OCI-M2 (cell line): ENCODE measurements around the gene LILRB4.
"Not testable (repeated sequence)": the region's sequence is repeated elsewhere in the genome, so short reads cannot be mapped to it uniquely, and the experiment has no call there.

ENCODE experiments used
- DNase-seq: peaks from one replicate; lab custom pipeline; 2025; ENCODE audit not compliant: unreplicated experiment; lab: John Stamatoyannopoulos, UW

The LILRB4 gene

DNA sequence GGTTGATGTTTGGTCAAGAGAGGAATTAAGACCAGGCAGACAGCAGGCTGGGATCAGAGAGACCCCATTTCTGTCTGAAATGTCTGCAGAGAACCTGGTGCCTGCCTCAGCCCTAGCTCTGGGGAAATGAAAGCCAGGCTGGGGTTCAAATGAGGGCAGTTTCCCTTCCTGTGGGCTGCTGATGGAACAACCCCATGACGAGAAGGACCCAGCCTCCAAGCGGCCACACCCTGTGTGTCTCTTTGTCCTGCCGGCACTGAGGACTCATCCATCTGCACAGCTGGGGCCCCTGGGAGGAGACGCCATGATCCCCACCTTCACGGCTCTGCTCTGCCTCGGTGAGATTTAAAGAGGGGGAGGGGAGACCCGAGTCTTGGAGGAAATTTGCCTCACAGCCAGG lies at the start of gene LILRB4:
LILRB4 (plus strand) TSS at position 256 of the 400 bp plus-strand sequence; CDS start at position 305, 49 bp downstream.
- DNase-seq: no peak

GRCh38 chr19:54614726-54615125 lies 48.1 kb upstream of the LILRB4 start:
- DNase-seq: no peak

GRCh38 chr19:54616057-54616456 lies 46.7 kb upstream of the LILRB4 start:
- DNase-seq: no peak

DNA sequence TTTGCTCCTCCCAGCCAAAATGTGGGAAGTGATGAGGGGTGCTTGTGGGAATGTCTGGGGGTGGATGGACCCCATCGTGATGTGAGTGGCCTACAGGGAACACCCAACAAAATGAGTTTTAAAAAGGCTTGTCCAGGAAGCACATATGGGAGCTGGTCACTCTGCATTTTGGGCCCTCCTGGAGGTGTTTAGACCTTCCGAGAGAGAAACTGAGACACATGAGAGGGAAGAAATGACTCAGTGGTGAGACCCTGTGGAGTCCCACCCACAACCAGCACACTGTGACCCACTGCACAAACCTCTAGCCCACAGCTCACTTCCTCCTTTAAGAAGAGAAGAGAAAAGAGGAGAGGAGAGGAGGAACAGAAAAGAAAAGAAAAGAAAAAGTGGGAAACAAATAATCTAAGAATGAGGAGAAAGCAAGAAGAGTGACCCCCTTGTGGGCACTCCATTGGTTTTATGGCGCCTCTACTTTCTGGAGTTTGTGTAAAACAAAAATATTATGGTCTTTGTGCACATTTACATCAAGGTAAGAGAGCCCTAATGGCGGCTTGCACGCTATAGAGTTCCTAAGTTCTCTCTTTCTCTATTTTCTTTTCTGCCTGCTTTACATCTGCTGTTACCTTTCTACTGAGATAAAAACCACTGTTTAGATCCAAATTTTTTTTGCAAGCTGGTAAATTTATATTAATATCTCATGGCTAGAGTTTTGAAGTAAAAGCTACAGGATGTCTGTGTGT lies 45.8 kb upstream of the LILRB4 start:
- DNase-seq: no peak

DNA sequence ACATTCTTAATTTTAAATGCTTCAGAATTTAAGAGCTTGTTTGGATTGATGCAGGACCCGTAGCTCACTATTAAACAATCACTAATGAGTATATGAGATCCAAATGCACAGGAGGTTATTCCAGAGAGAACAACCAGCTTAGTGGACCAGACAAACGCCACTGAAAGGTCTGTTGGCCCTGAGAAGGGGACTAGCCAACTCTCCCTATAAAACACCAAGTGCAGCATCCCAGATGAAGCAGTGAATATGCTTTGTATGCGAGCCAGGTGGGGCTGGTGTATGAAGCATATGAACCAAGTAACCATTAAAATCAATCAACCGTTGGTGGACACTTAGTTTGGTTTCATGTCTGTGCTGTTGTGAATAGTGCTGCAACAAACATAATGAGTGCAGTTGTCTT lies 42.3 kb upstream of the LILRB4 start:
- DNase-seq: no peak

DNA sequence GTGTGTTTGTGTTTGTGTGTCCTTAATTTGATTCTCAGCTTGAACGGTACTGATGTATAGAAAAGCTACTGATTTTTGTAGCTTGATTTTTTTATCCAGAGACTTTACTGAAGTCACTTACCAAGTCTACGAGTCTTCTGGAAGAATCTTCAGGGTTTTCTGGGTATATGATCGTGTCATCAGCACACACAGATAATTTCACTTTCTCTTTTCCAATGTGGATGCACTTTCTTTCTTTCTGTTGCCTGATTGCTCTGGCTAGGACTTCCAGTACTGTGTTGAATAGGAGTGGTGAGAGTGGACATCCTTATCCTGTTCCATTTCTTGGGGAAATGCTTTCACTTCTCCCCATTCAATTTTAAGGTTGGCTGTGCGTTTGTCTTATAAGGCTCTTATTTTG lies 40.4 kb upstream of the LILRB4 start:
- DNase-seq: no peak

- DNase-seq: not testable (repeated sequence)
Observed at GRCh38 chr19:54624234-54624633, 38.6 kb upstream of the LILRB4 start.

DNA sequence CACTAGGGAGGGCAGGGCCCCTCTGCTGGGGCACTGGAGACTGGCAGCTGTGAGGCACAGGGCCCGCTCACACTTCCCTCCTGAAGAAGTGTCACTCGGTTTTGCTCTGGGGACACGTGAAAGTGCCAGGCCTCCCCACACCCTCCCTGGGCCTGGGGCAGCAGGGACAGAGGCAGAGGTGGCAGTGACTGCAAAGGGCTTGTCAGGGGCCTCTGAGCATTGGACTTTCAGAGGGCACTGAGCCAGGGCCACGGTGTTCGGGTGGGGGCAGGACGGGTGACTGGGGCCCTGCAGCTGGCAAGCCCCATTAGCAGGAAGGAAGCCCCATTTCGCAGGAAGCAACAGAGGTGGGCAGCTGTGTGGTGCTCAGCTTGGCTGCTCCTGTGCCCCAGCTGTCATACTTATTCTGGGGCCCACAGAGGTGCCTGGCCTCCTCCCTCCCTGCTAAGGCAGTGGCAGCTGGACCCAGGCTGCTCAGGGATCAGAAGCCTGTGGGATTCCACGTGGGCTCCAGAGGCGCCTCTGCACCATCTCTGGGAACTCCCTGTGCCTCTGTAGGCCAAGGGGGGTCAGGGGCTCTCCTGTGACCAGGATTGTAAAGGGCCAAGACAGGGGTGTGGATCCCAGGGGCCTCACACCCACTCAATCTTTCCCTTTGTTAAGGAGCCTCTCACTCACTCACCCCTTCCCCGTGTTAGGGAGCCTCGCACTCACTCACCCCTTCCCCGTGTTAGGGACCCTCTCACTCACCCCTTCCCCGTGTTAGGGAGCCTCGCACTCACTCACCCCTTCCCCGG lies 37.7 kb upstream of the LILRB4 start:
- DNase-seq: not testable (repeated sequence)

DNA sequence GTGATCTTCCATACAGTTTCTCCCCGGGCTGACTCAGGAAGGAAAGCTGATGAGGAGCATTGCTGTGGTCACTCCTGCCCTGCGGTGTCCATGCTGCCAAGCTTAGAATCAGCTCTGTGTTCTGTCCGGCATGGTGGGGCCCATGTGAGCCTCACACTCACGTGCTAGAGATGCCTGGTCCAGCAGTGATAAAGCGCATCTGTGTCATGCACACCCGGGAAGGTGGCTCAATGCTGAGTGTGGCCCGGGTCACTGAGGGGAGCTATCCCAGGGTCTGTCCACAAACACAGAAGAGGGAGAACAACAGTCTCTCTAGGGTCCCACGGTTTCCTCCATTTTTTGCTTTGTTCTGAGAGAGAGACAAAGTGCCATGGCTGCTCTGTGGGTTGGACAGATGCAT lies 36.0 kb upstream of the LILRB4 start:
- no peak for DNase-seq

GRCh38 chr19:54627912-54628311 lies 34.9 kb upstream of the LILRB4 start:
- DNase-seq: not testable (repeated sequence)

GRCh38 chr19:54630262-54630661 lies 32.5 kb upstream of the LILRB4 start, which contains the start of gene LILRB1:
LILRB1 (plus strand) TSS chr19:54630484; CDS start chr19:54631074, 590 bp downstream.
- not testable (repeated sequence) for DNase-seq

DNA sequence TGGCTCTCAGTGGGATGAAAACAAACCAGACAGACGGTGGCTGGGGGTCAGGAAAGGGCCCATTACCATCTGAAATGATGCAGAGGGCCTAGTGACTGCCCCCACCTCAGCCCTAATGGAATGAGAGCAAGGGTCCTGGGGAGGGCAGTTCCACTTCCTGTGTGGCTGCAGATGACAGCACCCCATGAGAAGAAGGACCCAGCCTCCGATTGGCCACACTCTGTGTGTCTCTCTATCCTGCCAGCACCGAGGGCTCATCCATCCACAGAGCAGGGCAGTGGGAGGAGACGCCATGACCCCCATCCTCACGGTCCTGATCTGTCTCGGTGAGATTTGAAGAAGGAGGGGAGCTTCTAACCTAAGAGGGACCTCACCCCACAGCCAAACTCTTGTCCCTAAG lies 32.0 kb upstream of the LILRB4 start:
- DNase-seq: no peak

DNA sequence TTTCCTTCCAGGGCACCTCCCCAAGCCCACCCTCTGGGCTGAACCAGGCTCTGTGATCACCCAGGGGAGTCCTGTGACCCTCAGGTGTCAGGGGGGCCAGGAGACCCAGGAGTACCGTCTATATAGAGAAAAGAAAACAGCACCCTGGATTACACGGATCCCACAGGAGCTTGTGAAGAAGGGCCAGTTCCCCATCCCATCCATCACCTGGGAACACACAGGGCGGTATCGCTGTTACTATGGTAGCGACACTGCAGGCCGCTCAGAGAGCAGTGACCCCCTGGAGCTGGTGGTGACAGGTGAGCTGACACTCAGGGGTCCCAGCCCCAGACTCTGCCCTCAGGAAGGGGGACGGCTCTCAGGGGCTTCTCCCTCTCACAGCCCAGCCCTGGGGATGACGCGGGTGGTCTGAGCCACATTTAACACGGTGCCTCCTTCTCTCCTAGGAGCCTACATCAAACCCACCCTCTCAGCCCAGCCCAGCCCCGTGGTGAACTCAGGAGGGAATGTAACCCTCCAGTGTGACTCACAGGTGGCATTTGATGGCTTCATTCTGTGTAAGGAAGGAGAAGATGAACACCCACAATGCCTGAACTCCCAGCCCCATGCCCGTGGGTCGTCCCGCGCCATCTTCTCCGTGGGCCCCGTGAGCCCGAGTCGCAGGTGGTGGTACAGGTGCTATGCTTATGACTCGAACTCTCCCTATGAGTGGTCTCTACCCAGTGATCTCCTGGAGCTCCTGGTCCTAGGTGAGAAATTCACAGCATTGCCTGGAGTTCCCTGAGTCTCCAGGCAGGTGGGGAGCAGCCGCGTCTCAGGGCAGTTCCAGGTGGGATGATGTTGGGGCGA lies 31.1 kb upstream of the LILRB4 start:
- not testable (repeated sequence) for DNase-seq

- DNase-seq: not testable (repeated sequence)
Observed at GRCh38 chr19:54632517-54632916, 30.3 kb upstream of the LILRB4 start.

DNA sequence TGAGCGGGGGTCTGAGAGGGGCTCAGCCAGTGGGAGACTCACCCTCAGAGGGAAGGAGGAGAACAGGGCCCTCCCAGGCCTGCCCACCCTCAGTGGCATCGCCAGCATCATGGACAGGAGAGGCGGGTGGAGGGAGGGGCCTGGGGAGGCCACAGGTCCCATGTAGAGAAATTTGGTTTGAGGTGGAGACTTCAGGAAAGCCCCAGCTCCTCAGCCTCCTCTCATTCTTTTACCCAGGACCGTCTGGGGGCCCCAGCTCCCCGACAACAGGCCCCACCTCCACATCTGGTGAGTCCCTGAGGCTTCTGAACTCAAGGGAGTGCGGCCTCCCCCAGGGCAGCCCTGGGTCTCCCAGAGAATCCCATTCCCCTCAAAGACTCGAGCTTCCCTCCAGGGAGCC lies 29.4 kb upstream of the LILRB4 start:
- DNase-seq: no peak

DNA sequence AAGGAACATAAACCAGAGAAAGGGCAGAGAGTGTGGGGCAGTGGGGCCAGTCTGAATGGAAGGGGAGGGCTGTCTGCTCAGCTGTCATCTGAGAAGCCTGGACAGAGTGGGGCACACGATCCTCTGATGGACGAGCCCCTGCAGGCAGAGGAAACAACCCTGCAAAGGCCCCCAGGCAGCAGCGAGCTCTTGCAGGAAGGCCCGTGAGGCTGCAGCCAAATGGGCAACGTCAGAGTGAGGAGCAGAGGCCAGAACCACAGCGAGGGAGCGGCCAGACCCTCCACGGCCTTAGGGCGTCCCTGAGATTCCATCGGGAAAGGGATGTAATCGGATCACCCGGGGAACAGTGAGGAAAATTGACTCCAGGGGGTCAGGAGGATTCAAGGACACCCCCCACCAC lies 26.7 kb upstream of the LILRB4 start:
- DNase-seq: not testable (repeated sequence)

DNA sequence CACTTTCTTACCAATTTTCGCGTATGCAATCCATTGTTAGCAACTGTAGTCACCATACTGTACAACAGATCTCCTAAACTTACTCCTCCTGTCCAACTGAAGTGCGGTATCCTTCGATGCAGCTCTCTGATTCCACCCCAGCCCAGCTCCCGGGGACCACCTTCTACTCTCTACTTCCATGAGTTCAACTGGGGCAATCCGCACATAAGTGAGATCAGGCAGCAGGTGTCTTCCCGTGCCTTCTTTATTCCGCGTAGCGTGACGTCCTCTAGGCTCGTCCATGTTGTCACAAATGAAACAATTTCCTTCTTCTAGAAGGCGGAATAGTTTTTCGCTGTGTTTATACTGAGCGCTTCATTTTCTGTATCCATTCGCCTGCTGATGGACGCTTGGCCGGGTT lies 24.1 kb upstream of the LILRB4 start:
- DNase-seq: no peak

GRCh38 chr19:54642953-54643352 lies 19.8 kb upstream of the LILRB4 start:
- not testable (repeated sequence) for DNase-seq

- DNase-seq: not testable (repeated sequence)
Observed at GRCh38 chr19:54643583-54643982, 19.2 kb upstream of the LILRB4 start.

DNA sequence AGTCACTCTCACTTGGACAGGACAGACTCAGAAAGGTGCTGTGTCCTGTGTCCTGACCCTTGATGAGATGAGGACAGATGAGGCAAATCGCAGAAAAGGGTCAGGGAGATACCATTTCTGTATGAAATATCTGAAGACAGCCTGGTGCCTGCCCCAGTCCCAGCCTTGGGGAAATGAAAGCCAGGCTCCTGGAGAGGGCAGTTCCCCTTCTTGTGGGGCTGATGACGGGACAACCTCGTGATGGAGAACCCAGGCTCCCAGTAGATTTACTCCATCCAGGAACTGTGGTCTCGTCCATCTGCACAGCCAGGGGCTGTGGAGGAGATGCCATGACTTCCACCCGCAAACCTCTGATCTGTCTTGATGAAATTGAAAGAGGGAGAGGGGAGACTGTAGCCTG lies 18.7 kb upstream of the LILRB4 start:
- DNase-seq: no peak

GRCh38 chr19:54646331-54646841 lies 16.4 kb upstream of the LILRB4 start:
- no peak for DNase-seq
